NB4 (cell line): ENCODE data around the gene MSI2.

Experiments used
- TF ChIP-seq, protein P1 (sequence below): IDR thresholded peaks from one replicate; pipeline ENCODE4 v1.5.1; 2012; ENCODE audit warnings: low read depth, low read length
- TF ChIP-seq, protein P2 (sequence below): IDR thresholded peaks from 2 replicates; pipeline ENCODE4 v1.6.1; 2011; ENCODE audit warnings: low read depth, low read length

GRCh38 chr17:57463103-57463885 is 207.0 kb downstream of the MSI2 start:
- TF ChIP-seq, protein P1, sequence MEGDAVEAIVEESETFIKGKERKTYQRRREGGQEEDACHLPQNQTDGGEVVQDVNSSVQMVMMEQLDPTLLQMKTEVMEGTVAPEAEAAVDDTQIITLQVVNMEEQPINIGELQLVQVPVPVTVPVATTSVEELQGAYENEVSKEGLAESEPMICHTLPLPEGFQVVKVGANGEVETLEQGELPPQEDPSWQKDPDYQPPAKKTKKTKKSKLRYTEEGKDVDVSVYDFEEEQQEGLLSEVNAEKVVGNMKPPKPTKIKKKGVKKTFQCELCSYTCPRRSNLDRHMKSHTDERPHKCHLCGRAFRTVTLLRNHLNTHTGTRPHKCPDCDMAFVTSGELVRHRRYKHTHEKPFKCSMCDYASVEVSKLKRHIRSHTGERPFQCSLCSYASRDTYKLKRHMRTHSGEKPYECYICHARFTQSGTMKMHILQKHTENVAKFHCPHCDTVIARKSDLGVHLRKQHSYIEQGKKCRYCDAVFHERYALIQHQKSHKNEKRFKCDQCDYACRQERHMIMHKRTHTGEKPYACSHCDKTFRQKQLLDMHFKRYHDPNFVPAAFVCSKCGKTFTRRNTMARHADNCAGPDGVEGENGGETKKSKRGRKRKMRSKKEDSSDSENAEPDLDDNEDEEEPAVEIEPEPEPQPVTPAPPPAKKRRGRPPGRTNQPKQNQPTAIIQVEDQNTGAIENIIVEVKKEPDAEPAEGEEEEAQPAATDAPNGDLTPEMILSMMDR, result no peak
- TF ChIP-seq, protein P2, sequence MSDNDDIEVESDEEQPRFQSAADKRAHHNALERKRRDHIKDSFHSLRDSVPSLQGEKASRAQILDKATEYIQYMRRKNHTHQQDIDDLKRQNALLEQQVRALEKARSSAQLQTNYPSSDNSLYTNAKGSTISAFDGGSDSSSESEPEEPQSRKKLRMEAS, result no peak
